LHCN-M2 (cell line): ENCODE data around the gene GMPR2. TPM values are rescaled to one million over a fixed set of nuclear protein-coding genes. Genes with fewer than 3 reads are reported as not detected.
A peak's percentile ranks its signal among the peaks of the same experiment; 100 is the strongest.

Experiments
- DNase-seq: peaks from one replicate; pipeline ENCODE4 v3.0.0-alpha.2; 2012; ENCODE audit warnings: low read depth
- polyA plus RNA-seq: library from polyadenylated mRNA; unstranded; fragments of >200 nt; gene quantifications from one replicate; pipeline ENCODE4 v1.2.1, GENCODE V29; 2012; ENCODE audit warnings: missing spikeins
- total RNA-seq: library from RNA; depleted of rRNA; stranded (reverse); fragments of >200 nt; gene quantifications from 2 replicates; pipeline ENCODE4 v1.2.3, GENCODE V29; 2014; rRNA removed

The GMPR2 gene
- total RNA-seq: 83.1 and 87.8 TPM in 2 replicates
- polyA plus RNA-seq: 65.7 TPM

- peak; percentile 5 for DNase-seq
Observed at GRCh38 chr14:24232645-24233537, at the start of gene GMPR2. Gene GMPR2 (plus strand): TSS chr14:24232929. CDS start chr14:24233254, 325 bp downstream.

GRCh38 chr14:24183014-24183481 lies 49.7 kb upstream of the GMPR2 start:
- no peak for DNase-seq

DNA sequence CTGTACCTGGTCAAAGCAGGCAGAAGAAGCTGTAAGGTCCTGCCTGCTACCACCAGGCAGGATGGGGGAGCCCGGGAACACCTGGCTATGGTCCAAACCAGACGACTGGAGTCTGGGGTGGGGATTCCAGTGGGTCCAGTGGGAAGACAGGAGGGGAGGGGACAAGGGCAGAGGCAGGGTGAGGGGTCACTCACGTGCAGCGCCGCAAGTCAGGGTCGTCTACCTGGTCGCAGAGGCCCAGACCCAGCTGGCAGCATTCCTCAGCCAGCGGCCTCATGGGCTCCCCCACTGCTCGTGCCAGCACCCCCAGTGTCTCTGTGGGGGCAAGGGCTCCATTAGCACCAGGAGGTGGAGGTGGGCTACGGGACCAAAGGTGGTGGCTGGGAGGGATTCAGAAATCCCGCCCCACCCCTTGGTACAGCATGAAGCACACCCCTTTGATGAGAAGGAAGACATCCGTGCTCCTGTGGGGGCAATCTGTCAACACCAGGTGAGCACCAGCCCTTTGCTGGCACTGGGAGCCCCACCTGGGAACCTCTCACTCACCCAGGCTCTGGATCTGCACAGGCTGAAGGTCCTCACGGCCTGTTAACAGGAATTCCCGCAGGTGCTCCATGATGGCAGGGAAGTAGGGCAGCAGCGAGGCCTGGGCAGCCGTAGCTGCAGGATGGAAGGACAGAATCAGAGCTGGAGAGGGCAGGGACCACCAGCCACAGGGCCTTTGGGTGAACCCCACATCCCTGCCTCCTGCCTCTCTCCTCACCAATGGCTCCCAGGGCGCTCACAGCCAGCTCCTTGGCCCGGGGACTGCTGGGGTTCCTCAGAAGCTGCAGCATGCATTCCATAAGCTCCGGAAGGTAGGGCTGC lies 48.4 kb upstream of the GMPR2 start:
- no peak for DNase-seq

DNA sequence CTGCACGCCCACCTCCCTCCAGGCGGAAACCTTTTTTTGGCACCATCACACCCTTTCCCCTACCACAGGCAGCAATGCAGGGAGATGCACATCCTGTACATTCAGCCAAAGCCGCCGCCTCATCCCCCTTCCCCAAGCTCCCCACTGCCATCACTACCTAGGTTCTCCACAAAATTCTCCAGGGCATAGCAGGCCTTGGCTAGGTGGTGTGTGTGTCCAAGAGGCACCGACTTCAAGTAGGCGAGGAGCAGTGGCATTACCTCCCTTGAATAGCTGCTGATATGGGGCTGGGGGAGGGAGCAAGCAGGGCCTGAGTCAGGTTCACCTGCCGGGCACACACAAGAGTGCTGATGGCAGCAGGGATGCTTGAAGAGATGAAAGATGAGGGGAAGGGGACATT lies 47.7 kb upstream of the GMPR2 start:
- no peak for DNase-seq

DNA sequence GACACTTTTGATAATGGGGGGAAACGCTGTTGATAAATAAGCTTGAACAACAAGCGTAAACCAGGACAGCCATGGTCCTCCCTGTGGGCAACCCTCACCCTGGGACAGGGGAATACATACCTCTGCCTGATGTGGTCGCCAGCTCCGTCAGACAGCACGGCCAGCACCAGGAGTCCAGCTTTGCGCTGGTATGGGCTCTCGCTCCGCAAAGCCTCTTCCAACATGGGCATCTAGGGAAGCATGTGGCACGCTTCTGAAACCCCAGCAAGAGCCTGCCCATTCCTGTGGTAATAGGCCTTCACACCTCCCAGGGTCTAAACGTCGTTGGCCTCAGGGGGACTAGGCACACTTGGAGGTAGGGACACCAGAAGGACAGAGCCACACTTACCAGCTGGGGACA lies 47.0 kb upstream of the GMPR2 start:
- no peak for DNase-seq

- no peak for DNase-seq
Observed at GRCh38 chr14:24186831-24187538, 45.7 kb upstream of the GMPR2 start.

DNA sequence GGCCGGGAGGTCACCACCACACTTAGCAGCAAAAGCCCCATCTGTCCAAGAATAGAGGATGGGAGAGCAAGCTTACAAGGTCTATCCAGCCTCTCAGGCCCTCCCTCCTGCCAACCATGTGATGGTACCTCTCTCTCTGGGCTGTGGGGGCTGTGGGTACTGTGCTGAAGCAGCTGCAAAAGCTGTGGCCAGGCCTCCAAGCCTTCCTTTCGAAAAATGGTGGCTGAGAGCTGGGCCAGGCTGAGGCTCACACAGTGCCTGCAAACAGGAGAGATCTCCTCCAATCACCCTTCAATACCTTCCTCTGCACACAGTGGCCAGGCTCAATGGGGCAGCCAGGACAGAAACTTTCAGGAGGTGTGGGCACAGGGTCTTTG lies 45.2 kb upstream of the GMPR2 start:
- DNase-seq: no peak

DNA sequence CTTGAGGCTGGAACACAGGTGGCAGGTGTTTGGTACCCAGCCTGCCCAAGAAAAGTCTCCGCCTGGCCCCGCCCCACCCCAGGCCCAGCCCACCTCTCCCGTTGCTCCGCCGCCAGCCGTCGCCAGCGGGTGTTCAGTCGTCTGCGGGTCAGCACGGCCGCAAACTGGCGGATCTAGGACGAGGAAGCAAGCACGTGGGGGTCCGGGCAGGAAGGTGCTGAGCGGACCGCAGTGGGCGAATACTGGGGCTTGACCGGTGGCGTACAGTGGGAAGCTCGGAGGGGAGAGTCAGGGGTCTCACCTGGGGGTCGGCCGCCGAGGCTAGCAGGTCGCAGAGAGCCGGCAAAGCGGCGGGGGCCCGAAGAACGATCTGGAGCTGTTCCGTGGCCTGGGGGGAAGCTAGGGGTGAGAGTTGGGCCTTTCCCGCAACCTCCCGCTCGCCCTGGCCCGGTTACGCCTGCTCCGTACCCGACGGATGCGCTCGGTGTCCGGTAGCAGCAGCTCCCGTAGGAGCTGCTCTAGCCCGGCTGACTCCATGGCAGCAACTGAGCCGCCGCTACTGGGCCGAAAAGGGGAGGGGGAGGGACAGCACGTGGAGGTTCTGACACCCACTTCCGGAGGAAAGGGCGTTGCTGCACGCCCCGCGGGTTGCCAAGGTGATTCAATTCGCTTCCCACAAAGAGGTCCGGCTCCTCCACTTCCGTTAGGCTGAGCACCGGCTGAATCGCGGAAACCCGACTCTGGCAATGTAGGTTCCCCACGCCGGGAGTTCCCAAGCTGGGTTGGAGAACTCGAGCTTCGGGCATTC lies 44.3 kb upstream of the GMPR2 start, which contains the start of gene IPO4:
Gene IPO4 (minus strand): TSS at position 566 of the 808 bp plus-strand sequence. CDS start 29 bp downstream, at position 537.
- peak; percentile 96 for DNase-seq

DNA sequence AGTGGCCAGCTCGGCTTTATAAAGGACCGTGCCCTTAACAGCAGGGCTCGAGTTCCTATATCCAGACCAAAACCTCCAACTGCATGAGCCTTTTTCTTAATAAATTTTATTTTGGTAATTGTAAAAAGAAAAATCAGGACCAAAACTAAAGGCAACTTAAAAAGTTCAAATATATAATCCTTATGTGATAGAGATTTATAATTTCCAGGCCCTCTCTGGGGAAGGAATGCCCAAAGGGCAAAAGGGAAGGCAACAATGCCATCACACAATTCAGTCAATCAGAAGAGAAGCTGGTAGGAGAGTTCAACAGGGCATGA lies 43.7 kb upstream of the GMPR2 start:
- no peak for DNase-seq

DNA sequence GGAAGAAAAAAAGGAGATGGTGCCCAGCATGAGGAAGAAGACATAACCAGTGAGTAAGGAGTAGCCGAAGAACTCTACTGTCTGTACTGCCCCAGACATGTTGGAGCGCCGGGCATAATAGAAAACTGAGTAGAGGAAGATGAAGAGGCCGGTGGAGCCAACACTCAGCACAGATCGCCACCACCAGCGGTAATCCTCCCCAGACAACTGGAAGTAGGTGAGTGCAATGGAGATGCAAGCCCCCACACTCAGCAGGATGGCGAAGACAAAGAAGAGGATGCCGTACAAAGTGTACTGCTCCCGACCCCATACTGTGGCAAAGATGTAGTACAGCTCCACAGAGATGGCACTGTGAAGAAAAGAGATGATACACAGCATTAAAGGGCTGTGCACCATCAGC lies 43.3 kb upstream of the GMPR2 start:
- no peak for DNase-seq

GRCh38 chr14:24190416-24190815 lies 42.3 kb upstream of the GMPR2 start:
- no peak for DNase-seq

DNA sequence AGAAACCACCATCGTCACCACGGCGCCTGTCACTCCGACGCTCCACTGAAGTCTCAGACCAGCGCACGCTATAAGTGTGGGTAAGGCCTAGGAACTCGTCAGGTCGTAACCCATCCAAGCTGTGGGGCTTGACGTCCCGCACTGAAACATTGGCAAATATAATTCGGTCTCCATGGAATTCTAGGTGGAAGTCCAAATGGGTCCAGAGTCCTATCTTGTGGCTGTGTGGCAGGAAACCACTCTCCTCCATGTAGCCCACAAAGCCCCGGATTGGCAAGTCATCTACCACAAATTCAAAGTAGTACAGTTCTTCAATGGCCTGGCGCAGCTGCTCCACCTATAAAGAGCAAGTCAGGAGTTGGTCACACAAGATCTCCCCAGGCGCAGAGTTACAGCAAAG lies 39.8 kb upstream of the GMPR2 start:
- no peak for DNase-seq

DNA sequence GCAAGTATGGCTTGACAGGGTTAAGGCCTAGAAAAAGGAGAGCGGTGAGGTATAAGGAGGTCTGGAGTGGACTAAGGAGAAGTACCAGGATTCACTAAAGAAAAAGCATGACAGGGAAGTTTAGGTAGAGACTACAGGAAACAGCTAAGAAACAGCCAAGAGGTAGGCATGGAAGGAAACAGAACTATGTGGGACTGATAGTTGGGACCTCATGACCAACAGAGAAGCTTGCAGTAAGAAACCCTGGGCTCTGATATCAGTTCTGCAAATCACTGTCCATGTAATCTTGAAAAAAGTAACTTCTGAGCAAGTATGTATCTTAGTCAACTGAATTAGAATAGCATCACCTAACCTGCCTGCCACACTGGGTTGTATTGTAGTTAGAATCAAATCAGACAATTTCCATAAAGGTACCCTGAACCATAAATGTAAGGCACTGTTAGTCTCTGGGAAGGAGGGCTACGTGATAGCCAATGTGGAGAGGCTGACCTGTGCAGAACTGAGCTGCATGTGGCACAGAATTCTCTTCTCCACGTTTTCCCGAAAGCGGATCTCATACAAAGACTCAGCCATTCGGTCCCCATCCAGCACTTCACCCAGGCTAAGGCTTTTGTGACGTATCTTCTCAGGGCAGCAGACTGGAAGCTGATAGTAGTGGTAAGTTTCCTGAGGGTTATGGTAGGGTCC lies 38.4 kb upstream of the GMPR2 start:
- no peak for DNase-seq

DNA sequence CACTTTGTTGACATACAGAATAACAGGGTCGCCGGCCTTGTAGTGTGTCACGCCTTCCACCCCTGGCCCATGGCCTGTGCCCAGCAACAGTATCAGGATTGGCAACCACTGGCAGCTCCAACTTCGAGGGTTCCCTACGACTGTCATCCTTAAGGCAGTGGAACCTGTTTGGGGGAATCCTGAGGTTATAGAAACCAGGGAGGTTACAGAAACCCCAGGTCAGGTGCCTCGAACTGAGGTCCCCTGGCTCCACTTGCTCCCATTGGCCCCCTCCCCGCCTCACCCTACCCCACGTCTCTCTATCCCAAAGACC lies 37.9 kb upstream of the GMPR2 start:
- DNase-seq: no peak

GRCh38 chr14:24195186-24196070 lies 37.3 kb upstream of the GMPR2 start, which contains the start of gene TM9SF1:
Gene TM9SF1 (minus strand): TSS chr14:24195441. CDS start chr14:24195019, 422 bp downstream.
- DNase-seq: peak; percentile 84

- peak; percentile 20 for DNase-seq
Observed at GRCh38 chr14:24196071-24197055, 36.4 kb upstream of the GMPR2 start.

DNA sequence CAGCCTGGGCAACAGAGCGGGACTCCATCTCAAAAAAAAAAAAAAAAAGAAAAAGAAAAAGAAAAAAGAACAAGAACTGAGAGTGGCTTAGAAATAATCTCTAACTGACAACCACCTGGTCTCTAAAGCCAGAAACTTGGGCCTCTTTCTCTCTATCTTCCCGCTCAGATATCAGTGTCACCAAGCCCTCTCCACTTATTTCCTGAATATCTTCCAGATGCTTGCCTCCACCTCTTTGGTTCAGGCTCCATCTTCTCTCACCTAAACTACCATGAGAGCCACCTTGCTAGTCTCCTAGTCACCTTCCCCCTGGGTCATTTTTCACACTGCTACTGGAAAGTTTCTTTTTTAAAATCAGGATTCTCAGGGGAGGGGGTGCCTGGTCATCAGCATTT lies 35.7 kb upstream of the GMPR2 start:
- DNase-seq: no peak
